ENCODE data around the gene CCDC142.

- TF ChIP-seq ZNF70 (CRISPR knock-in tag; IDR thresholded peaks at IDR 0.05) (no peak), PATZ1 (CRISPR knock-in tag; IDR thresholded peaks at IDR 0.05; ENCODE audit: borderline replicate concordance) (no peak), BACH2 (CRISPR knock-in tag; IDR thresholded peaks at IDR 0.05; ENCODE audit: borderline replicate concordance) (no peak), CREB5 (CRISPR knock-in tag; IDR thresholded peaks at IDR 0.05; ENCODE audit: low read depth) (no peak), OSR1 (CRISPR knock-in tag; IDR thresholded peaks at IDR 0.05) (no peak), ZC3H10 (CRISPR knock-in tag; IDR thresholded peaks at IDR 0.05) (no peak), ESRRG (CRISPR knock-in tag; IDR thresholded peaks at IDR 0.05) (no peak), GLIS3 (CRISPR knock-in tag; IDR thresholded peaks at IDR 0.05) (no peak), ARNTL (CRISPR knock-in tag; IDR thresholded peaks at IDR 0.05; ENCODE audit: borderline replicate concordance, low read depth) (no peak), POU6F1 (CRISPR knock-in tag; IDR thresholded peaks at IDR 0.05; ENCODE audit: borderline replicate concordance, low read depth) (no peak), ZNF8 (CRISPR knock-in tag; IDR thresholded peaks at IDR 0.05) (no peak), PPARA (CRISPR knock-in tag; IDR thresholded peaks at IDR 0.05; ENCODE audit: borderline replicate concordance) (no peak)
Measured at GRCh38 chr2:74504591-74504990, 21.8 kb upstream of the CCDC142 start.
